Measurements from ENCODE around the gene CCAR1.
"Not testable (repeated sequence)": the region's sequence is repeated elsewhere in the genome, so short reads cannot be mapped to it uniquely, and the experiment has no call there.

Gene CCAR1

DNA sequence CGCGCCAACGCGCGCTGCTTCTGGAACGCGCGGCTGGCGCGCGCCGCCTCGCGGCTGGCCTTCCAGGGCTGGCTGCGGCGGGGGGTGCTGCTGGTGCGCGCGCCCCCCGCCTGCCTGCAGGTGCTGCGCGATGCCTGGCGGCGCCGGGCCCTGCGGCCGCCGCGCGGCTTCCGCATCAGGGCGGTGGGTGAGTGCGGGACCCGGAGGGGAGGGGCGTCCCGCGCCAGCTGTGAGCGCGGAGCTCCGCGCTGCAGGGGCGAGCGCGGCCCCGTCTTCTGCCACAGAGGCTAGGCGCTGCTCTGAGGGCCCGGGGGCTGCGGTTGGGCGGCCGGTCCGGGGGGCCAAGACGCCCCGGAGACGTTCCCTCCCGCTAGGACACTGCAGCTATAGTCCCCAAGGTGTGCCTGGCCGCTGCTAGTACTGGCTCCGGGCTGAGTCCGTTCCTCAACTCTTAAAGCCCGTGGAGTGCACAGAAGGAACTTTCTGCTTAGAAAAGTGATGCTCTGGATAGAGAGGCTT is 107.1 kb downstream of the CCAR1 start:
- DNase-seq = peak in 1 of 2 experiments; percentile 6

- no peak for DNase-seq
These were observed 107.8 kb downstream of the CCAR1 start for GRCh38 chr10:68828833-68829232.

DNA sequence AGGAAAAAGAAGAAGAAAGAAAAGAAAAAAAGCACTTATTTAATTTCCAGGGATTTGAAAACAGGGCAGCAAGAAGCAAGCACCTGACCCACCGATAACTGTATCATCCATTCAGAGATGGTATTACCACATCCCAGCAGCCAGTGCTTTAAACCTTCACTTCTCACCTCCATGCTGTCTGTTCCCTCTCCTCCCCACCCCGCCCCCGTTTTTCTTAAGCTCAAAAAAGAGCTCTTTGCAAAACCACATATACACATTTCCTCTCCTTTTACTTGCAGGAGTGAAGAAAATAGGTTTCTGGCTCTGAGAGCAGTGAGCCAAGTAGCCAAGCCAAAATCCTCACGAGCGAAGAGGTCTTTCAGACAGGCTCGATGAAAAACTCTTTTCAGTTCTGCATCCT is 108.5 kb downstream of the CCAR1 start:
- no peak for DNase-seq

- no peak for DNase-seq
These were observed 108.9 kb downstream of the CCAR1 start for GRCh38 chr10:68829952-68830351.

DNA sequence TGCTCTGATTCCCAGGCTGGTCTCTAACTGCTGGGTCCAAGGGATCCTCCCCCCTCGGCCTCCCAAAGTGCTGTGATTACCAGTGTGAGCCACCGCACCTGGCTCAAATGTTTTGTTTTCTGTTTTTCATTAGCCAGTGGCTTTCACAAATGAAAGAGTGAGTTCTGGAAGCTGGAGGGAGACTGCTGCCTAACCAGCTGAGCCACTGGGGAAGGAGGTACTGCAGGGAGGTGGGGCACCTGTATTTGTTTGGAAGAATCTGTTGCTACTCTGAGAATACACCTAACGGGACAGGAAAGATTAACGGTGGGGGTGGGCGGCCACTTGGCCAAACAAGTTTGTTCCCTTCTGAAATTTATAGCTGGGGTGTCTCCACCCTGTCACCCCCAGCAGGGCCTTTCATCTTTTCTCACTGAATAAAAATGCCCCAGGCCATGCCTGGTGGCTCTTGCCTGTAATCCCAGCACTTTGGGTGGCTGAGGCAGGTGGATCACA is 111.0 kb downstream of the CCAR1 start:
- no peak for DNase-seq

- DNase-seq = no peak
These were observed 111.6 kb downstream of the CCAR1 start for GRCh38 chr10:68832601-68833000.

DNA sequence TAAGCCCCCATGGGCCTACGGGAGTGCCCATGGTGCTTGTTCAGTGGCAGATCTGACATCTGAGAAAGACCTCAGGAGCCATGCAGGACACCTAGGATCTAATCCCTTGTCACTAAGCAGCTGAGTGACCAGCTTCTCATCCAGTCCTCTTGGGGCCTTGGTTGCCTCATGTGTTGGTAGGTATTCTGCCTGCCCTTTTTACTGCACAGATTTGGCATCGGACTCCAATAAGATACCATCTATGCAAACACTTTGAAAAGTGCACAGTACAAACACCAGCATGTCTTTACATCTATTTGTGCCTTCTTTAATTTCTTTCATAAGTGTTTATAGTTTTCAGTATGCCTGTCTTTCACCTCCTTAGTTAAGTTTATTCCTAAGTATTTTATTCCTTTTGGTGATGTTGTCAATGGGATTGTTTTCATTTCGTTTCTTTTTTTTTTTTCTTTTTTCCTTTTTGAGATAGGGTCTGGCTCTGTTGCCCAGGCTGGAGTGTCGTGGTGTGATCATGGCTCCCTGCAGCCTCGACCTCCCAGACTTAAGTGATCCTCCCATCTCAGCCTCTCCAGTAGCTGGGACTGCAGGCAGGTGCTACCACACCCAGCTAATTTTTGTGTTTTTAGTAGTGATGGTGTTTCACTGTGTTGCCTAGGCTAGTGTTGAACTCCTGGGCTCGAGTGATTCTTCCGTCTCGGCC is 116.7 kb downstream of the CCAR1 start:
- no peak for DNase-seq

DNA sequence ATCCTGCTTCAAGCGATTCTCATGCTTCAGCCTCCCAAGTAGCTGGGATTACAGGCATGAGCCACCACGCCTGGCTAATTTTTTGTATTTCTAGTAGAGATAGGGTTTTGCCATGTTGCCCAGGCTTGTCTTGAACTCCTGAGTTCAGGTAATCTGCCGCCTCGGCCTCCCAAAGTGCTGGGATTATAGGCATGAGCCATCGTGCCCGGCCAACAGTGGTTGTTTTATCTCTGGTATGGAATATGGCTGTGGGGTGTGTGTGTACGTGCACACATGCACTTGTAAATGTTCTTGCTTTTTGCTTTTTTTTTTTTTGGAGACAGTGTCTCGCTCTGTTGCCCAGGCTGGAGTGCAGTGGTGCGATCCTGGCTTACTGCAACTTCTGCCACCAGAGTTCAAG is 119.6 kb downstream of the CCAR1 start:
- not testable (repeated sequence) for DNase-seq

Data from NCI-H2081 (cell line).